ENCODE data around the gene ZDHHC11B. TPM values are rescaled to one million over a fixed set of nuclear protein-coding genes. Genes with fewer than 3 reads are reported as not detected.

ZDHHC11B gene
- polyA plus RNA-seq, 1 donor (not counting 4 experiments of a cell fraction or from before 2014, with no cell fraction given): 0.18 TPM

GRCh38 chr5:759111-759751 is 25.3 kb downstream of the ZDHHC11B start:
- Histone ChIP-seq H3K4me3 (ENCODE audit: control insufficient read depth in 2 of 3, extremely low read depth in 1 of 3, insufficient read depth in 2 of 3, low read depth in 1 of 3, low read length in 3 of 3) (no peak overlapping the region), H3K4me2 (ENCODE audit: control insufficient read depth, extremely low read depth, insufficient read depth, low read depth, low read length) (peak overlapping the region; percentile 52)
- no peak for DNase-seq (ENCODE audit: low read depth, low spot score)

GRCh38 chr5:758698-759053 is 25.9 kb downstream of the ZDHHC11B start:
- Histone ChIP-seq H3K9me1 (ENCODE audit: control insufficient read depth, extremely low read depth, insufficient read depth, low read length) (no peaks in the 10 kb centered on the region), H3K9me3 (ENCODE audit: control insufficient read depth, low read depth, low read length) (no peaks in the 10 kb centered on the region), H3K4me2 (ENCODE audit: control insufficient read depth, extremely low read depth, insufficient read depth, low read depth, low read length) (peak overlapping the region; percentile 52), H3K9ac (ENCODE audit: control insufficient read depth, extremely low read depth, insufficient read depth, low read length) (no peak overlapping the region), H2AFZ (ENCODE audit: control insufficient read depth, low read length) (no peak overlapping the region), H3K36me3 (ENCODE audit: control insufficient read depth in 2 of 2, extremely low read depth in 1 of 2, insufficient read depth in 2 of 2, low read length in 2 of 2) (no peaks in the 10 kb centered on the region), H3K79me2 (ENCODE audit: control insufficient read depth, insufficient read depth, low read length) (no peaks in the 10 kb centered on the region), H4K20me1 (ENCODE audit: control insufficient read depth, extremely low read depth, insufficient read depth, low read length) (peaks cover 4% of the 10 kb centered on the region), H3K4me3 (ENCODE audit: control insufficient read depth in 2 of 3, extremely low read depth in 1 of 3, insufficient read depth in 2 of 3, low read depth in 1 of 3, low read length in 3 of 3) (no peak overlapping the region), H3K27me3 (ENCODE audit: control insufficient read depth, extremely low read depth, insufficient read depth, low read length) (peaks cover 35% of the 10 kb centered on the region), H3K27ac (ENCODE audit: control insufficient read depth, insufficient read depth, low read length) (no peak overlapping the region), H3K4me1 (ENCODE audit: control insufficient read depth, extremely low read depth, insufficient read depth, low read length) (peaks cover 4% of the 10 kb centered on the region)
- dilution Hi-C loops (cut with MboI; ENCODE audit: extremely low pct_ligation_motif_present, low sequenced_read_pairs): no loop called here
- TF ChIP-seq EZH2 (IDR thresholded peaks at IDR 0.05; ENCODE audit: low read length) (no peak), CTCF (optimal IDR thresholded peaks at IDR 0.05 in 1 of 3, IDR thresholded peaks at IDR 0.05 in 1 of 3, conservative IDR thresholded peaks at IDR 0.05 in 1 of 3; ENCODE audit: extremely low read depth in 1 of 3, insufficient read depth in 2 of 3, low read length in 3 of 3) (no peak)
- no peak for FAIRE-seq
- DNase-seq (ENCODE audit: low read depth, low spot score): no peak

More at GRCh38 chr5:759111-759751, 25.3 kb downstream of the ZDHHC11B start:
- H3K27ac ChIP-seq (ENCODE audit: control insufficient read depth, insufficient read depth, low read length): no peak overlapping the region
- peaks cover 4% of the 10 kb centered on the region for H4K20me1 ChIP-seq (ENCODE audit: control insufficient read depth, extremely low read depth, insufficient read depth, low read length)
- no peaks in the 10 kb centered on the region for H3K79me2 ChIP-seq (ENCODE audit: control insufficient read depth, insufficient read depth, low read length)
- dilution Hi-C loops (cut with MboI; ENCODE audit: extremely low pct_ligation_motif_present, low sequenced_read_pairs): no loop called here
- no peaks in the 10 kb centered on the region for H3K9me1 ChIP-seq (ENCODE audit: control insufficient read depth, extremely low read depth, insufficient read depth, low read length)
- peaks cover 4% of the 10 kb centered on the region for H3K4me1 ChIP-seq (ENCODE audit: control insufficient read depth, extremely low read depth, insufficient read depth, low read length)
- H3K27me3 ChIP-seq (ENCODE audit: control insufficient read depth, extremely low read depth, insufficient read depth, low read length): peaks cover 35% of the 10 kb centered on the region
- TF ChIP-seq EZH2 (IDR thresholded peaks at IDR 0.05; ENCODE audit: low read length) (peak; percentile 57), CTCF (optimal IDR thresholded peaks at IDR 0.05 in 1 of 3, IDR thresholded peaks at IDR 0.05 in 1 of 3, conservative IDR thresholded peaks at IDR 0.05 in 1 of 3; ENCODE audit: extremely low read depth in 1 of 3, insufficient read depth in 2 of 3, low read length in 3 of 3) (no peak)
- no peaks in the 10 kb centered on the region for H3K9me3 ChIP-seq (ENCODE audit: control insufficient read depth, low read depth, low read length)
- peak overlapping the region; percentile 48 for H2AFZ ChIP-seq (ENCODE audit: control insufficient read depth, low read length)
- no peak overlapping the region for H3K9ac ChIP-seq (ENCODE audit: control insufficient read depth, extremely low read depth, insufficient read depth, low read length)
- no peak for FAIRE-seq
- no peaks in the 10 kb centered on the region for H3K36me3 ChIP-seq (ENCODE audit: control insufficient read depth in 2 of 2, extremely low read depth in 1 of 2, insufficient read depth in 2 of 2, low read length in 2 of 2)

Data from keratinocyte (primary cell).